Right lobe of liver (tissue), 6 donors: ENCODE data around the gene CCDC88C. TPM values are rescaled to one million over a fixed set of nuclear protein-coding genes. Genes with fewer than 3 reads are reported as not detected.

Source experiments
- ATAC-seq, 4 donors: fragments of 200-7000 bp; cut with Tn5 transposase; one replicate each; pipeline ENCODE4 v1.9.1; 2020; ENCODE audit warnings: mild to moderate bottlenecking in 4 of 4, moderate library complexity in 4 of 4
- DNase-seq, 3 donors: peaks; one replicate each; pipeline ENCODE4 v3.0.0-alpha.2; 2020
- H3K27ac ChIP-seq, 3 donors: fragments of 200-600 bp; one replicate each; pipeline ENCODE4 v1.8.0; 2022
- H3K27me3 ChIP-seq, 2 donors: fragments of 200-600 bp; one replicate each; pipeline ENCODE4 v1.8.0; 2022
- H3K36me3 ChIP-seq, 4 donors: fragments of 200-600 bp; sonication (generic) in 1 of 4; one replicate each; pipeline versions ENCODE4 v1.5.1 to v1.8.0; 2017 to 2022; ENCODE audit warnings: control low read depth in 1 of 4
- H3K4me1 ChIP-seq, 4 donors: fragments of 200-600 bp; sonication (generic) in 1 of 4; one replicate each; pipeline versions ENCODE4 v1.5.1 to v1.8.0; 2017 to 2022; ENCODE audit warnings: control low read depth in 1 of 4
- H3K4me3 ChIP-seq, 3 donors: fragments of 200-600 bp; one replicate each; pipeline ENCODE4 v1.8.0; 2022
- H3K9me3 ChIP-seq, 4 donors: fragments of 200-600 bp; sonication (generic) in 1 of 4; one replicate each; pipeline versions ENCODE4 v1.5.1 to v1.8.0; 2017 to 2022; ENCODE audit warnings: control low read depth in 1 of 4
- CTCF ChIP-seq, 4 donors: fragments of 200-600 bp in 3 of 4; fragments of 450-650 bp in 1 of 4; IDR thresholded peaks; one replicate each; pipeline versions ENCODE4 v1.5.1 to v1.8.0; 2016 to 2022; ENCODE audit warnings: antibody characterized with exemption in 4 of 4, mild to moderate bottlenecking in 2 of 4
- POLR2A ChIP-seq: fragments of 450-650 bp; IDR thresholded peaks from one replicate; pipeline ENCODE4 v1.6.1; 2017; ENCODE audit warnings: antibody characterized with exemption, mild to moderate bottlenecking
- WGBS: methylation state at CpG from one replicate; pipeline ENCODE4 v1.1.6; 2018; ENCODE audit warnings: low coverage, low lambda C conversion rate; ENCODE audit not compliant: insufficient coverage; ENCODE audit errors: missing lambda C conversion rate; 5-methylcytosine and 5-hydroxymethylcytosine counted together
- intact Hi-C, 2 donors: fragments of 100-400 bp; cut with DNase I; formaldehyde crosslinking; loops; one replicate each; pipeline versions ENCODE4 v1.11.2 to v1.14.1; 2022
- total RNA-seq, 6 experiments: library from RNA; depleted of rRNA in 2 of 6; stranded (reverse); fragments of >200 nt in 2 of 6; fragmentation: NEBNext Ultra II Directional in 3 of 6; extraction: Animal tissue kit (Norgen Biotek cat#: 25700) in 3 of 6; gene quantifications; one replicate each; pipeline versions ENCODE4 v1.1.0 to v1.2.4, GENCODE V29; 2016 to 2023
- donor health status: DM: no; HTN: yes; CAD: no.
- donor health status: DM: no; HTN: no; CAD: no.
- donor health status: DM: no; HTN: no; CAD: no.
- donor health status: DM: no; HTN: yes; CAD: no.
- donor health status: DM: no; HTN: yes; CAD: no.

CCDC88C gene
- total RNA-seq, 6 experiments from 2014 or later: 1.2 to 5.7 (median 3.1) TPM

DNA sequence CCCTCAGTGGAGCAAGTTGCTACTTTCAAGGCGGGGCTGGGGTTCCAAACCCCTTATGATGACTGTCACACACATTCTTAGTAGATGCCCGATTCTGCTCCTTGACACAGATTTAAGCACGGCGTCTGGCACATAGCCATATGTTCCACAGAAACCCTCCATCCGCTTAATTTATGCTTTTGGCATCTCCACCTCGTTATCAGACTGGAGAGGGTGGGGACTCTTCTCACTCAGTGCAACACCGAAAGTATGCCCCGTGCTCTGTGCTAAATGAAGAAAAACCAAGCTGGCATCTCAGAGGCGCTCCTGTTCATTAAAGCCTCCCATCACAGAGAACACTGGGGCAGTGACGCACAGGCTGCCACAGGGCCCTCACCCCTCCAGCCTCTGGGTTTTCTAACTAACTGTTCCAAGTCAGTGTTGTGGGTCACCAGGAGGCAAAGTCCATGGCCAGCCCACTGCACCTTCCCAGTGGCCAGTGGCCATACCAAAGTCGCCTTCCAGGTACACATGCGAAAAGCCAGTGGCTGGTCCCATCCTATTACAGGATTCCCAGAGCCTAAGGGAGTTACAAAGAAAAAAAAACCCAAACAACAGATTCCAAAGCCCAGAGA lies 27.3 kb downstream of the CCDC88C start:
- Histone ChIP-seq H3K27me3 (no peaks in the 10 kb centered on the region), H3K4me3 (no peak overlapping the region), H3K36me3 (no peaks in the 10 kb centered on the region), H3K9me3 (no peaks in the 10 kb centered on the region), H3K4me1 (peaks cover 0 to 4% (median 0%) of the 10 kb centered on the region in 4 donors), H3K27ac (no peak overlapping the region)
- intact Hi-C loops: no loop called here
- peak in 1 of 4 donors; percentile 29 for ATAC-seq
- no peak for DNase-seq
- 60% methylated on average over 10 of the region's 12 CpGs for WGBS
- TF ChIP-seq POLR2A (no peak), CTCF (IDR thresholded peaks at IDR 0.05) (no peak)

GRCh38 chr14:91389150-91389549 lies 28.5 kb downstream of the CCDC88C start:
- Histone ChIP-seq H3K4me1 (peaks cover 0 to 4% (median 0%) of the 10 kb centered on the region in 4 donors), H3K27me3 (no peaks in the 10 kb centered on the region), H3K36me3 (no peaks in the 10 kb centered on the region), H3K9me3 (no peaks in the 10 kb centered on the region), H3K27ac (no peak overlapping the region), H3K4me3 (no peak overlapping the region)
- WGBS: 17% methylated on average over 1 of the region's 5 CpGs
- TF ChIP-seq CTCF (IDR thresholded peaks at IDR 0.05) (no peak), POLR2A (no peak)
- DNase-seq (no peak), ATAC-seq (no peak)
- intact Hi-C loops: no loop called here

- DNase-seq (no peak), ATAC-seq (peak; percentile 44 to 70 (median 56))
- no peaks in the 10 kb centered on the region for H3K36me3 ChIP-seq
- no peak overlapping the region for H3K27ac ChIP-seq
- TF ChIP-seq POLR2A (no peak), CTCF (IDR thresholded peaks at IDR 0.05) (no peak)
- intact Hi-C loops: no loop called here
- WGBS: 51% methylated on average over 12 of the region's 13 CpGs
- peaks cover 0 to 4% (median 0%) of the 10 kb centered on the region in 4 donors for H3K4me1 ChIP-seq
- no peaks in the 10 kb centered on the region for H3K27me3 ChIP-seq
- H3K4me3 ChIP-seq: no peak overlapping the region
- H3K9me3 ChIP-seq: no peaks in the 10 kb centered on the region
Observed at GRCh38 chr14:91388551-91388975, 29.1 kb downstream of the CCDC88C start.

DNA sequence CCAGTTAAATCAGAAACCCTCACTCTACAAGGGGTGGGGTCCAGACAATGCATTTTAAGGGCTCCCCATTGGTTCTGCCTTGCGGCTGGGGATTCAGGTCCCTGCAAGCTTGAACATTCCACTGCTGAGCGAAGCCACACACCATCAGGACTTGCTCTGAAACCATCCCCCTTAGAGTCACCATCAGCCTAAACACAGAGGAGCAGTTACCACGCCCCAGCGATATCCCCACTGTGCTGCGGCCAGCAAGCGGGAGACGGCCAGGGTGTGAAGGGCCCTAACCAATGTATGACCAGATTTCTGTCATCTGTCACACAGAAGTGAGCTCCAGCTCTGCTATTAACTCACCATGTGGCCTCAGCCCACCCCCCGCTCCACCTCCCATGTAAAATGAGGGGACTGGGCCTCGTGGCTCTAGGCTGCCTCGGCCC lies 29.7 kb downstream of the CCDC88C start:
- Histone ChIP-seq H3K4me3 (no peak overlapping the region), H3K27me3 (no peaks in the 10 kb centered on the region), H3K9me3 (no peaks in the 10 kb centered on the region), H3K4me1 (peaks cover 0 to 4% (median 0%) of the 10 kb centered on the region in 4 donors), H3K27ac (no peak overlapping the region), H3K36me3 (no peaks in the 10 kb centered on the region)
- intact Hi-C loops: no loop called here
- WGBS: 76% methylated on average over 3 of the region's 10 CpGs
- DNase-seq: no peak
- TF ChIP-seq POLR2A: no peak
- no peak for ATAC-seq

DNA sequence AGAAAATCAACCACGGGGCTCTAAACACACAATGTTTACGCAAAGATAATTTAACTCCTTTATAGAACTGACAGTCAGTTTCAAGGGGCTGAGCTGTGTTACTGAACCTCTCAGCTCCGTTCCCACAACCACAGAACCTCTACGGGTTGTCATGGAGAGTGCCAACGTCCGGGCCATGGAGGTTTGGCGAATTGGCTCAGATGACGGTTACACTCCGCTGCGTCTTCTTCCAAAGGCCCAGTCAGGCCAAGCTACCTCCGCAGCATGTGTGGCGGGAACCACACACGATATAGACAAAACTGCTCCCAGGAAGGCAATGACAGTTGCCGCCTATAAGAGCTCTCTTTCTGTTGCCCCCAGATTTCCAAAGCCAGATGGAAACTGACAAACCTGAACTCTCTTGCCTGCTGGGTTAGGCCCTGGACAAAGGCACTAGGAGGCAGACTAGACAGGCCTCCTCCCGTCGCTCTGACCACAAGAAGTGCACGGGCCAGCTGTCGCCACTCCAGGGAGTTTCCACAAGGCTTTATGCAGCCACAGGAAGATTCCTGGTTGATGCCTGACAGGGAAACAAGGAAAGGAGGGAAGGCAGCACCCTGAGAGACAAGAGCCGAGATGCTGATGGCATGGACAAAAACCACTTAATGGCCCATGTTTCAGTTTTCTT lies 30.3 kb downstream of the CCDC88C start:
- ATAC-seq (peak in 1 of 4 donors; percentile 28), DNase-seq (no peak)
- intact Hi-C loops: no loop called here
- no peak for TF ChIP-seq CTCF (IDR thresholded peaks at IDR 0.05)
- TF ChIP-seq POLR2A: no peak
- no peak overlapping the region for H3K4me3 ChIP-seq
- H3K27ac ChIP-seq: no peak overlapping the region
- no peaks in the 10 kb centered on the region for H3K36me3 ChIP-seq
- WGBS: 37% methylated on average over 2 of the region's 19 CpGs
- H3K27me3 ChIP-seq: no peaks in the 10 kb centered on the region
- no peaks in the 10 kb centered on the region for H3K9me3 ChIP-seq
- peaks cover 0 to 4% (median 0%) of the 10 kb centered on the region in 4 donors for H3K4me1 ChIP-seq
